Muscle layer of colon (tissue), 2 donors: ENCODE measurements around the gene AKAIN1.

Source experiments
- H3K27ac ChIP-seq: one replicate; pipeline ENCODE4 v1.7.0; 2013; ENCODE audit warnings: low read depth, mild to moderate bottlenecking, low read length, moderate library complexity
- H3K27me3 ChIP-seq, 2 donors: one replicate each; pipeline ENCODE4 v1.7.0; 2013; ENCODE audit warnings: low read length in 2 of 2, mild to moderate bottlenecking in 2 of 2; ENCODE audit not compliant: insufficient read depth in 2 of 2, control insufficient read depth in 1 of 2
- H3K36me3 ChIP-seq: one replicate; pipeline ENCODE4 v1.7.0; 2013; ENCODE audit warnings: mild to moderate bottlenecking, low read length; ENCODE audit not compliant: insufficient read depth
- H3K4me1 ChIP-seq: one replicate; pipeline ENCODE4 v1.7.0; 2013; ENCODE audit warnings: mild to moderate bottlenecking, low read length; ENCODE audit not compliant: insufficient read depth
- H3K4me3 ChIP-seq, 2 donors: one replicate each; pipeline ENCODE4 v1.7.0; 2013; ENCODE audit warnings: low read length in 2 of 2, low read depth in 1 of 2, mild to moderate bottlenecking in 1 of 2, moderate library complexity in 1 of 2
- H3K9ac ChIP-seq: one replicate; pipeline ENCODE4 v1.7.0; 2013; ENCODE audit warnings: low read length
- H3K9me3 ChIP-seq: one replicate; pipeline ENCODE4 v1.7.0; 2013; ENCODE audit warnings: mild to moderate bottlenecking, low read length
- donor health status: abdominal sarcoma.
- donor health status: Adenocarcinoma of cecum.

AKAIN1 gene, protein sequence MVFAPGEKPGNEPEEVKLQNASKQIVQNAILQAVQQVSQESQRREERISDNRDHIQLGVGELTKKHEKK

DNA sequence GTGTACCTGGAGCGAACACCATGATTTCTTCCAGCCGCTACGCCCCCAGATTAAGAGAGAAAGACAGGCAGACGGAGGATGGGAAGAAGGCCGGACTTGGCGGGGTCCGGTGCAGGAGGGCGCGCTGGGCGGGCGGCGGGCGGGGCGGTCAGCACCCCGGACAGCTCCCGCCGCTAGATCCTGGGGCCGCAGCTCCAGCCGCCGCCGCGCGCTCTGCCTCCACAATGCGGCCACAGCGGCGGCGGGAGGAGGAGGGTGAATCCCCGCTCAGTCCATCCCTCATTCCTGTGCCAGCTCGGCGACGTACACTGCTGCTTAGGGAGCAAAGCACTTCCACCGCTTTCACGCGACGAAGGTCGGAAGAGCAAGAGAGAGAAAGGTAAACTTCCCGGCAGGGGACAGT, at the start of gene AKAIN1:
Gene AKAIN1 (minus strand): TSS at position 226 of the 403 bp plus-strand sequence. CDS start 204 bp downstream, at position 22.
- no peaks in the 10 kb centered on the region for H3K4me1 ChIP-seq
- no peaks in the 10 kb centered on the region for H3K36me3 ChIP-seq
- peak within 1 kb of the TSS in 1 of 2 donors; percentile 26 for H3K4me3 ChIP-seq
- no peak within 1 kb of the TSS for H3K9ac ChIP-seq
- no peak within 1 kb of the TSS for H3K27ac ChIP-seq
- H3K27me3 ChIP-seq = peaks cover 19 to 37% of the 10 kb centered on the region in 2 donors
- no peaks in the 10 kb centered on the region for H3K9me3 ChIP-seq

DNA sequence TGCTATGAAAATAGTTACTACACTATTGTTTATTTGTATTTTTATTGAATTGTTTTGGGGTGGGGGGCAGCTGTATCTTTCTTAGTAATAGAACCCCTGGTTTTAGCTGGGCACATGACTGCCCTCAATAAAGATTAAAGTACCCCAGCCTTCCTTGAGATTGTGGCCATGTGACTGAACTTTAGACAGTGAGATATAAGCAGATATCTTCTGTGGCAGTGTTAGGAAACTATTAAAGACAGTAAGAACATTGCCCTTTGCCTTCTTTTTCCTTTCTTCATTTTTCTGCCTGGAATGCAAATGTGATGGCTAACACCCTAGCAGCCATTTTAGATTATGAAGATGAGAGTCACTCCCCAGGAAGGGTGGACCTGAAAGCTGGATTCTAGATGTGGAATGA, 47.9 kb upstream of the AKAIN1 start:
- peaks cover 22% of the 10 kb centered on the region for H3K36me3 ChIP-seq
- no peaks in the 10 kb centered on the region for H3K9me3 ChIP-seq
- H3K4me1 ChIP-seq = no peaks in the 10 kb centered on the region
- no peak overlapping the region for H3K9ac ChIP-seq
- H3K27me3 ChIP-seq = no peaks in the 10 kb centered on the region
- no peak overlapping the region for H3K4me3 ChIP-seq
- H3K27ac ChIP-seq = no peak overlapping the region

DNA sequence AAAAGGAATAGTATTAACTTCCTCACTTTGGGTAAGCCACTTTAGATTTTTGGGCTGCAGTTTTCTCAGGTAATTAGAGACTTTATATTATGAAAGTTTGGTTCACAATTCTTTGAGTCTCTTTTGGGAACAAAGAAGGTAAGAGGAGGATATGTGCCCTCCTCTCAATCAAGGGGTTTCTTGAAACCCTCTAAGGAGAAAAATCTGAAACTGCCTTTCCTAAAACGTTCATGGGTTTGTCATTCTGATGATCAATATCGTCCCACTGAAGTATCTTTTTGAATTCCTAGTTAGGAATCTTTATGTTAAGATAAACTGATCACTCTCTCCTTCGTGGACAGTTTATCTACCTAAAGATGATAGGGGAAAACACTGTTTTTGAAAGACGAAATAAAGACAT, 42.4 kb upstream of the AKAIN1 start:
- Histone ChIP-seq H3K36me3 (peaks cover 22% of the 10 kb centered on the region), H3K4me3 (no peak overlapping the region), H3K9ac (peak overlapping the region; percentile 84), H3K27me3 (no peaks in the 10 kb centered on the region), H3K27ac (no peak overlapping the region), H3K9me3 (no peaks in the 10 kb centered on the region), H3K4me1 (peaks cover 6% of the 10 kb centered on the region)

DNA sequence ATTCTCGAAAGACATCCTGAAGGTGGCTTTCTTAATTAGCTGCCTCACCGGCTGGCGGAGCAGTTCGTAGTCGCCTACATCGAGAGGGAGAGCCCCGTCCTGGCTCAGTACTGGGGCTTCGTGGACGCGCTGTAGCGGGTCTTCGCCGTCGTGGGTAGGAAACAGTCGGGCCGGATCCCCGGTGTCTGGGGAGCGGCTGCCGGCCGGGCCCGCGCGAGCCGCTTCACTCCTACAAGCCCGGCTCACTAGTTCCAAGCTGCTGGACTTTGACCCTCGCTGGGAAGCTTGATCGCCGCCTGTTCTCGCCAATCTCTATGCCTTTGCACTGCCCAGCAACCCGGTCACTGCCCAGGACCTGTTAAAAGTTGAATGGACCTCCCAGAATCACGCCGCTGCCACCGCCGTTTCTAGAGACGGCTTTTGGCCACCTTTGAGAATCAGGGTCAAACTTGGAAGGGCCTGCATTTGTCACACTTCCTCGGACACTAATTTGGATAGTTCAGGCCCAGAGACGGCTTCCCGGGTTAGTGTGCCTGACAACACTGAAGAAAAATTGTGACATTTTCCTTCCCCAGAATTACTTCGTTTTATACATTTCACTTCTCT, 41.4 kb upstream of the AKAIN1 start:
- peak overlapping the region; percentile 84 to 87 for H3K4me3 ChIP-seq
- H3K27ac ChIP-seq = peak overlapping the region; percentile 98
- no peaks in the 10 kb centered on the region for H3K27me3 ChIP-seq
- peaks cover 22% of the 10 kb centered on the region for H3K36me3 ChIP-seq
- H3K9me3 ChIP-seq = no peaks in the 10 kb centered on the region
- peak overlapping the region; percentile 84 for H3K9ac ChIP-seq
- peaks cover 6% of the 10 kb centered on the region for H3K4me1 ChIP-seq

DNA sequence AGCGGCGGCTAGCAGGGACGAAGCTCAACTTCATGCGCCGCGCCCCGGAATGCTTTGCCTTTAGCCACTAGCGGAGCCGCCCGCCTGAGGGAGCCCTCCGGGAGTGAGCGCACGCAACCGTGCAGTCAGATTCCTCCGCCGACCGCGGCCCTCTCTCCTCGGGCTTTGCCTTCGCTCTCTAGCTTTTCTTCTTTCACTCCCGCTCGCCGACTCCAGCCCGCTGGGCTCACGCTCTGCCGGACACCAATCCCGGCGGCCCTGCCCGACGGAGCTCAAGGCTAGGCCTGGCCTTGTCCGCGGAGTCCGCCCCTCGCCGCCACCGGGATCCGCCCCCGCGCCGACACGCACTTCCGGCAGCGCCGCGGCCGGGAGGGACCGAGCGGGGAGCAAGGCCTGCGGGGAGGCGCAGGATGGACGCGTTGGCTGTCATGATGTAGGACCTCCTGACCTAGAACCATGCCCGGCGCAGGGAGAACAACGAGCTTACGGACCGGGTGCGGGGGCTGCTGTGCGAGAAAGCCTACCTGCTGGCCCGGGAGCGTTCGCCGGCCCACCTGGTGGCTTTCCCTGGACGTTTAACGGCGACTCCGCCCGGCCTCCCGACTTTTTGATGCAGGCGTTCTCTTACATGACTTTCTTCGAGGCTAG, 40.8 kb upstream of the AKAIN1 start:
- Histone ChIP-seq H3K27ac (peak overlapping the region; percentile 98), H3K9ac (peak overlapping the region; percentile 84), H3K4me1 (peaks cover 6% of the 10 kb centered on the region), H3K9me3 (no peaks in the 10 kb centered on the region), H3K4me3 (peak overlapping the region; percentile 84 to 87), H3K27me3 (no peaks in the 10 kb centered on the region), H3K36me3 (peaks cover 20% of the 10 kb centered on the region)

DNA sequence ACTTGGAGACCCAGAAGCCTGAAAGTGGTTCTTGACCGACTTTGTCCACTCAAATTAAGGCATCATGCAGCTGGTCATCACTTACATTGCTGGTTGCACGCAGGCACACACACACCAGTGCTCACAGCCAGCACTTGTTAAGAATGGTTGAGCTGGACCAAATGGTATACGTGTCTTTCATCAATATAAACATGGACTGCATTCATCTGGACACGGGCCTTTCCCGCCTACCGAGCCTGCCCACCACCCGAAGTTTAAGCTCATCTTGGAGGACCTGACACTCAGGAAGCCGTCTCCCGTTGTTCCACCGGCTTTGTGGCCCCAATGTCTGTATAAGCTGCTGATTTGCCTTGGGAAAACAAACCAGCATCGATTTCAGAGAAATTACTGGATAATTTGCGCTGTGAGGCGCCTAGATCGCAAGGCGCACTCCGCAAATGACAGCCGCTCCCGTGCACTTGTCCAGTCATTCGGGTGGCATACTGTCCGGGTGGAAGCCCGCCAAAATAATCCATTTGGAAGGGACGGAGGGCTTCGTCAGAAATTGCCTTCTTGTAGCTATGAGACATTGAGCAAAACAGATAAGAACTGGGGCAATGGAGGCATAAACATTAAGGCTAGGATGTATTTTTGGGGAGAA, 40.1 kb upstream of the AKAIN1 start:
- H3K27me3 ChIP-seq = no peaks in the 10 kb centered on the region
- peaks cover 6% of the 10 kb centered on the region for H3K4me1 ChIP-seq
- peak overlapping the region; percentile 98 for H3K27ac ChIP-seq
- H3K4me3 ChIP-seq = peak overlapping the region; percentile 84 to 87
- peak overlapping the region; percentile 84 for H3K9ac ChIP-seq
- H3K9me3 ChIP-seq = no peaks in the 10 kb centered on the region
- peaks cover 16% of the 10 kb centered on the region for H3K36me3 ChIP-seq

DNA sequence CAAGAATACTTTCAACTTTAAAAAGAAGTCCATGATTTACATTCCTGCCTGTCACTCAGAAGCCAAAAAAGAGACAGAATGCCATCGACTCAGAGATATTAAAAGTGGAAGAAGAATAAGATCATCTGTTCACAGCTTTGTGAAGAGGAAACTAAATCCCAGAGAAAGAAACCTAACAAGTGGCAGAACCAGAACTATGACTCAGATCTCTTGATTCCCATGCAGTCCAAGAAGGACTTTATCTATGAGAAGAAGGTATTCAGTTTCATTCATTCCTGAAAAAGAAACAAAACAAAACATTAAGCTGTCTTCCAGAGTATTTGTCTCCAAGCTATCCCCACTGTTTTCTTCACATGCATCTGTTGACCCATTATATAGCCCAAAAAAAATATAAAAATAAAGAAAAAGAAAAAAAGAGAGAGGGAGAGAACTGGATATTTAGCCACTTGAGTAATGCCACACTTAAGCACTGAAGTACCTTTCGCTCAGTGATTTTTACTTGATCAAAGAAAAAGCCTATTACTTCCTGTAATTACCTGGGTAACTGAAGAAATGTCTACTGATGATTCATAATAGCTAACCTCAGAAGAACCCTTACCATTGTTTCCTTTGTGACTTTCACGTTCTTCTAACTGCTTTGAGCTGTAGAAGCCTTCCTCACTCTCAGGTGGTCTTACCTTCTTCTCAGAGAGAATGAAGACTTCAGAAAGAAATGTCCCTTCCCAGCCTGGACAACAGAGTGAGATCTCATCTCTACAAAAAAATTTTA, 17.7 kb upstream of the AKAIN1 start:
- no peaks in the 10 kb centered on the region for H3K9me3 ChIP-seq
- H3K27me3 ChIP-seq = no peaks in the 10 kb centered on the region
- H3K36me3 ChIP-seq = no peaks in the 10 kb centered on the region
- no peaks in the 10 kb centered on the region for H3K4me1 ChIP-seq
- H3K27ac ChIP-seq = no peak overlapping the region
- no peak overlapping the region for H3K4me3 ChIP-seq
- no peak overlapping the region for H3K9ac ChIP-seq

DNA sequence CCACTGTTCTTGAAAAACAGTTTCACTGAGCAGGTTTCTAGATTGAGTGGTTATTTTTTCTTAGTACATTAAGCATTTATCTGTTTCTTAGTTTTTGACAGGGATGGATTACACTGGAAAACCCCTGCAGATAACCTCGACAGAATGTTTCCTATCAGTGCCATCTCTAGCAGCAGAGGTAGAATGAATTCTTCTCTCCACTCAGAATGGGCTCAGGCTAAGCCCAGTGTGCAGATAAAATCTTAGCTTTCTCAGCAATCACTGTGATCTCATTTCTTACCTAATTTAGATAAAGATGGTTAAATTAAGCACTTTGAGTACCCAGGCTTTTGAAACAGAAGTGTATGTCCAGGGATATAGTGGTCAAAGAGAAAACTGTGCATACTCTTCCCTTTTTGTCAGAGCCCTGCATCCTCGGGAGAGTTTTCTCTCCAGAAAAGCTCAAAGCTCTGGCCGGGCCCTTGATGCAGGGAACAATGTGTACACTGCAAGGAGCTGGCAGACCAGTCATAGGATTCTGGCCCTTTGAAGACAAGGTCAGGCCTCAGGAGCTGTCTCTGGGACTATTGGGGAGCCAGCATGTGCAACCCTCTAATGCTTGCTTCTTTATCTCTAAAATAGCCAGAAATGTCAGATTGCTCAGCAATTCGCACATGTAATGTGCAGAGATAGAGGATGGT, 10.6 kb upstream of the AKAIN1 start:
- Histone ChIP-seq H3K9ac (no peak overlapping the region), H3K36me3 (no peaks in the 10 kb centered on the region), H3K27ac (no peak overlapping the region), H3K9me3 (no peaks in the 10 kb centered on the region), H3K27me3 (no peaks in the 10 kb centered on the region), H3K4me3 (no peak overlapping the region), H3K4me1 (no peaks in the 10 kb centered on the region)

DNA sequence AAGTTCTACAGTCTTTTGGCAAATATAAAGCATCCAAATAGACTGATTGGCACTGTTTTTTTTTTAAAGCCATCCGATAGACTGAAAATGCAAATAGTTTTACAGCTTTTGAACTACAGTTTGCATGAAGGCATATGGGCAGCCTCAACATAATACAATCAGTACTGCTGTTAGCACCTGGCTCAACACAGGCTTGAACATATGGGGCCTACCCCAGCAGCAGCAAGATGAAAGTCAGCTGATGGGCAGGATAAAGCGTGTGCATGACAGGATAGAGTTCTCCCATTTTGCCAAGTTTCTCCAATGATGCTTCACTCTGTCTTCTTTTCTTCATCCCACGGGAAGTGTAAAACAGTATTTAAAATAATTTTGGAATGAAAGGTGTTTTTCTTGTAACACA, 1.3 kb upstream of the AKAIN1 start:
- Histone ChIP-seq H3K27ac (no peak overlapping the region), H3K9me3 (no peaks in the 10 kb centered on the region), H3K9ac (no peak overlapping the region), H3K36me3 (no peaks in the 10 kb centered on the region), H3K4me1 (no peaks in the 10 kb centered on the region), H3K4me3 (no peak overlapping the region), H3K27me3 (peaks cover 19 to 37% of the 10 kb centered on the region in 2 donors)

DNA sequence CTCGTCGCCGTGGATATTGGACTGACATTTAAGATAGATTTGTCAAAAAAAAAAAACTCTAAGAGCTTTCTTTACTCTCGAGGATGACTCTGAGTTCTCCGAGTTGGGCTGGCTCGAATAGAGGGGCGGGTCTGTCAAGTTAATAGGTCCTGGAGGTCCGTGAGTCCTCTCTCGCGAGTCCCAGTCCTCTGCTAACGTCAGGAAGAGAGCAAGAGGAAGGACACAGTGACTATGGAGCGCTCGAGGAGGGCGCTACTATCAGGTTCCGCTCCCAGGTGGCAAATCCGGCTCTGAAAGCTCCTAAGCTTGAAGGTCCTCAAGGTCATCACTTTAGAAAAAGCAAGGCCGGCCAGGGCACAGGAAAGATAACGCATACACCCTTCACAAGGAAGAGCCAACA, 404 bp upstream of the AKAIN1 start:
- Histone ChIP-seq H3K4me1 (no peaks in the 10 kb centered on the region), H3K4me3 (no peak overlapping the region), H3K27ac (no peak overlapping the region), H3K36me3 (no peaks in the 10 kb centered on the region), H3K9ac (no peak overlapping the region), H3K9me3 (no peaks in the 10 kb centered on the region), H3K27me3 (peaks cover 19 to 37% of the 10 kb centered on the region in 2 donors)
